Body of pancreas (tissue), 4 donors: Measurements from ENCODE around the gene ISCA1. TPM values are rescaled to one million over a fixed set of nuclear protein-coding genes. Genes with fewer than 3 reads are reported as not detected.

Experiments
- ATAC-seq: fragments of 150-250 bp; one replicate; pipeline ENCODE4 v1.9.1; 2016
- DNase-seq, 4 donors: peaks; one replicate each; pipeline ENCODE4 v3.0.0-alpha.2; 2019
- H3K27ac ChIP-seq, 4 donors: fragments of 200-600 bp; sonication (generic); 1 replicate in 3 of 4; 2 replicates in 1 of 4; pipeline versions ENCODE4 v1.5.1 to v1.6.1; 2016 to 2019; ENCODE audit warnings: mild to moderate bottlenecking in 1 of 4, mixed read lengths in 1 of 4, moderate library complexity in 1 of 4
- H3K27me3 ChIP-seq, 2 donors: fragments of 200-600 bp; sonication (generic); one replicate each; pipeline ENCODE4 v1.6.0; 2016; ENCODE audit warnings: mild to moderate bottlenecking in 1 of 2
- H3K36me3 ChIP-seq, 2 donors: fragments of 200-600 bp; sonication (generic); replicated peaks in 1 of 2; 2 replicates each; pipeline ENCODE4 v1.5.1; 2016; ENCODE audit warnings: low read depth in 2 of 2; ENCODE audit not compliant: insufficient read depth in 1 of 2
- H3K4me1 ChIP-seq: fragments of 200-600 bp; sonication (generic); one replicate; pipeline ENCODE4 v1.6.0; 2016
- H3K4me3 ChIP-seq, 2 donors: fragments of 200-600 bp; sonication (generic); 1 replicate in 1 of 2; 2 replicates in 1 of 2; pipeline ENCODE4 v1.5.1; 2016 to 2019
- H3K9me3 ChIP-seq, 3 donors: fragments of 200-600 bp; sonication (generic); 1 replicate in 2 of 3; 2 replicates in 1 of 3; pipeline ENCODE4 v1.5.1; 2016
- POLR2A ChIP-seq, 3 donors: fragments of 450-650 bp; IDR thresholded peaks; one replicate each; pipeline ENCODE4 v1.6.1; 2016; ENCODE audit warnings: antibody characterized with exemption in 3 of 3, mild to moderate bottlenecking in 2 of 3
- WGBS, 2 donors: methylation state at CpG; one replicate each; pipeline ENCODE4 v1.1.5; 2017; 5-methylcytosine and 5-hydroxymethylcytosine counted together
- intact Hi-C: fragments of 100-400 bp; cut with DNase I; formaldehyde crosslinking; loops from one replicate; pipeline ENCODE4 v1.15.1; 2023
- total RNA-seq, 2 donors: library from RNA; depleted of rRNA; stranded (reverse); fragments of >200 nt; gene quantifications; one replicate each; pipeline ENCODE4 v1.1.0, GENCODE V29; 2016
- TF ChIP-seq, protein P1 (sequence below), 7 experiments: fragments of 450-650 bp in 4 of 7; fragments of 200-600 bp in 3 of 7; sonication (generic) in 3 of 7; IDR thresholded peaks; one replicate each; pipeline ENCODE4 v1.5.1; 2016 to 2019; ENCODE audit warnings: antibody characterized with exemption in 7 of 7

The ISCA1 gene
- total RNA-seq, 2 donors from 2014 or later, result 19.4 to 21.0 TPM

DNA sequence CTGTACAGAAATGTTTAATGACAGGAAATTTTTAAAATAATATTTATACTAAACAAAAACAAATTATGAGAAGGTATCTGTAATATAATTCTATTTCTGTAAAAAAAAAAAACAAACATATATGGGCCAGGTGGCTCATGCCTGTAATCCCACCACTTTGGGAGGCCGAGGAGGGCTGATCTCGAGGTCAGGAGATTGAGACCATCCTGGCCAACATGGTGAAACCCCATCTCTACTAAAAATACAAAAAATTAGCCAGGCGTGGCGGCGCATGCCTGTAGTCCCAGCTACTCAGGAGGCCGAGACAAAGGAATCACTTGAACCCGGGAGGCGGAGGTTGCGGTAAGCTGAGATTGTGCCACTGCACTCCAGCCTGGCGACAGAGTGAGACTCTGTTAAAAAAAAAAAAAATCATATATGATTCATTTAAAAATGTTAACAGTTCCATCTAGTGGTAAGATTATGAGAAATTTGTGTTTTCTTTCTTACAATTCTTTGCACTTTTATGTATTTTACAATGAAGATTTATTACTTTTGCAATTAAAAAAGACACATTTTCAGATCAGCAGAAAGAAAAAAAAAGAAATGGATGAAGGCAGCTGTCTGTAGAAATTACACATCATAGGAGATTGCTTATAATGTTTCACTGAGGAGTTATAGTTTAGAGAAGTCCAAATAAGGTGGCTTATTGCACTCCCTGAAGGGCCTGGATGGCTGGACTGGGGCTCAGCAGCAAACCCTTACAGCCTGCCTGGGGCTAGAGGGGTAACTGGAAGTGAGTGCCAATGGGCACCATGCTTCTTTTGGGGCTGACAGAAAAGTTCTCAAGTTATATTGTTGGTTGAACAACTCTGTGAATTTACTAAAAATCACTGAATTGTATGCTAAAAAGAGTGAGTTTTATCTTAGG lies 43.2 kb downstream of the ISCA1 start:
- Histone ChIP-seq H3K9me3 (no peaks in the 10 kb centered on the region), H3K36me3 (no peaks in the 10 kb centered on the region), H3K4me3 (no peak overlapping the region), H3K4me1 (no peaks in the 10 kb centered on the region), H3K27ac (no peak overlapping the region), H3K27me3 (no peaks in the 10 kb centered on the region)
- intact Hi-C loops, result no loop called here
- WGBS, 2 donors, result 59% methylated on average over 10 of the region's 10 CpGs
- ATAC-seq (no peak), DNase-seq (no peak)
- TF ChIP-seq, protein P1, sequence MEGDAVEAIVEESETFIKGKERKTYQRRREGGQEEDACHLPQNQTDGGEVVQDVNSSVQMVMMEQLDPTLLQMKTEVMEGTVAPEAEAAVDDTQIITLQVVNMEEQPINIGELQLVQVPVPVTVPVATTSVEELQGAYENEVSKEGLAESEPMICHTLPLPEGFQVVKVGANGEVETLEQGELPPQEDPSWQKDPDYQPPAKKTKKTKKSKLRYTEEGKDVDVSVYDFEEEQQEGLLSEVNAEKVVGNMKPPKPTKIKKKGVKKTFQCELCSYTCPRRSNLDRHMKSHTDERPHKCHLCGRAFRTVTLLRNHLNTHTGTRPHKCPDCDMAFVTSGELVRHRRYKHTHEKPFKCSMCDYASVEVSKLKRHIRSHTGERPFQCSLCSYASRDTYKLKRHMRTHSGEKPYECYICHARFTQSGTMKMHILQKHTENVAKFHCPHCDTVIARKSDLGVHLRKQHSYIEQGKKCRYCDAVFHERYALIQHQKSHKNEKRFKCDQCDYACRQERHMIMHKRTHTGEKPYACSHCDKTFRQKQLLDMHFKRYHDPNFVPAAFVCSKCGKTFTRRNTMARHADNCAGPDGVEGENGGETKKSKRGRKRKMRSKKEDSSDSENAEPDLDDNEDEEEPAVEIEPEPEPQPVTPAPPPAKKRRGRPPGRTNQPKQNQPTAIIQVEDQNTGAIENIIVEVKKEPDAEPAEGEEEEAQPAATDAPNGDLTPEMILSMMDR (IDR thresholded peaks at IDR 0.05), result peak in 4 of 7 experiments; percentile 15 to 28 (median 22)
- TF ChIP-seq POLR2A (IDR thresholded peaks at IDR 0.05), result no peak

DNA sequence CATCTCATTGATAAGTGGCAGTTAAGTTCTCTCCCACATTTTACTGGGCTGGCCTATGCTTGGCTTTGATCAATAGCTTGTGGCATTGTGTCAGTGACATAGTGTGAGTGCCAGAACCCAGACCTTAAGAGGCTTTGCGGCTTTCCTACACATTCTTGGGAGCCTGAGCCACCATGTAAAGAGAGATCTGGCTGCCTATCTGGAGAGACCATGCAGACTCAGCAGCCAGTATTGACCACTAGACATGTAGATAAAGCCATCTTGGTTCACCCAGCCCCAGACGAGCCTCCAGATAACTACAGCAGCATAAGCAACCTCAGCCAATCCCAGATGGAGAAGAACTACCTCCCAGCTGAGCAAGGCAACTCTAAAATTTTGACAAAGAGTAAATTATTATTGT lies 51.5 kb downstream of the ISCA1 start:
- Histone ChIP-seq H3K4me3 (no peak overlapping the region), H3K27ac (no peak overlapping the region), H3K27me3 (no peaks in the 10 kb centered on the region), H3K9me3 (no peaks in the 10 kb centered on the region), H3K36me3 (no peaks in the 10 kb centered on the region), H3K4me1 (no peaks in the 10 kb centered on the region)
- DNase-seq, result no peak
- no peak for ATAC-seq
- 59 to 74% methylated on average over 2 of the region's 2 CpGs for WGBS, 2 donors
- intact Hi-C loops, result no loop called here
- no peak for TF ChIP-seq POLR2A (IDR thresholded peaks at IDR 0.05)
- TF ChIP-seq, protein P1 (IDR thresholded peaks at IDR 0.05), result no peak

DNA sequence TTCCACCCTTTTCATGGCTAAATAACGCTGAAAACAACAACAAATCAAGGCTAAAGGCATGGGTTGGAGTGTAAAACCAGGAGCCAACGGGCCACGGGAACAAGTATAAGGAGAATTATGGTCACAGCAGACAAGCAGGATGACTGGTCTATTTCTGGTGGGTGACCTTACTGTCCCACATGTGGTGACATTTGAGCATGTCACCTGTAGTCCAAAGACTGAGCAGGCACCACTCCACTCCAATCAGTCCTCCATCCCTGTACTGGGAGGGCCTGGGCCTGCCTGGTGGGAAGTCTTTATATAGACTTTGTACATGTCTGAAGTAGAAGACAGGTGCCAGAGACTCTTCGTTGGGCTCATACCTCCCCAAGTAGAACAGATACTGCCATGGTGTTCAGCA lies 59.7 kb downstream of the ISCA1 start:
- no peak overlapping the region for H3K27ac ChIP-seq
- no peak for DNase-seq

DNA sequence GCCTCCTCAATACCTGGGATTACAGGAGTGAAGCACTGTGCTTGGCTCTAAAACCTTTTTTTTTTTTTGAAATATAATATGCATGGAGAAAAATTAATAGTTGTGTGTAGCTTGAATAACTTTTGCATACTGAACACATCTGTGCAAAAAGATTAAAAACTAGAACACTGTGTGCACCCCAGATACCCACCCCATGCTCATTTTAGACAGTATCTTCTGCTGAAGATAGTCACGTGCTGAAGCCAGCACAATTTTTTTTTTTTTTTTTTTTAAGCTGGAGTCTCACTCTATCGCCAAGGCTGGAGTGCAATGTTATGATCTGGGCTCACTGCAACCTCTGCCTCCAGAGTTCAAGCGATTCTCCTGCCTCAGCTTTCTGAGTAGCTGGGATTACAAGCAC lies 62.7 kb downstream of the ISCA1 start:
- no peaks in the 10 kb centered on the region for H3K27me3 ChIP-seq
- H3K36me3 ChIP-seq, result no peaks in the 10 kb centered on the region
- H3K9me3 ChIP-seq, result no peaks in the 10 kb centered on the region
- ATAC-seq (no peak), DNase-seq (no peak)
- H3K27ac ChIP-seq, result no peak overlapping the region
- WGBS, 2 donors, result 88 to 93% methylated on average over 3 of the region's 3 CpGs
- intact Hi-C loops, result no loop called here
- H3K4me3 ChIP-seq, result no peak overlapping the region
- TF ChIP-seq POLR2A (IDR thresholded peaks at IDR 0.05), result no peak
- TF ChIP-seq, protein P1 (IDR thresholded peaks at IDR 0.05), result no peak
- no peaks in the 10 kb centered on the region for H3K4me1 ChIP-seq

More for the DNA sequence above, 59.7 kb downstream of the ISCA1 start:
- H3K36me3 ChIP-seq, result no peaks in the 10 kb centered on the region
- H3K27me3 ChIP-seq, result no peaks in the 10 kb centered on the region
- 83 to 84% methylated on average over 4 of the region's 4 CpGs for WGBS, 2 donors
- no peak for ATAC-seq
- TF ChIP-seq, protein P1 (IDR thresholded peaks at IDR 0.05), result no peak
- TF ChIP-seq POLR2A (IDR thresholded peaks at IDR 0.05), result no peak
- H3K9me3 ChIP-seq, result no peaks in the 10 kb centered on the region
- H3K4me1 ChIP-seq, result no peaks in the 10 kb centered on the region
- no peak overlapping the region for H3K4me3 ChIP-seq
- intact Hi-C loops, result no loop called here
